Measurements from ENCODE around the gene NCAPD2. TPM values are rescaled to one million over a fixed set of nuclear protein-coding genes. Genes with fewer than 3 reads are reported as not detected.
"Not testable (repeated sequence)": the region's sequence is repeated elsewhere in the genome, so short reads cannot be mapped to it uniquely, and the experiment has no call there.

The NCAPD2 gene
- total RNA-seq, 2 donors from 2014 or later = 16.9 to 24.3 TPM

GRCh38 chr12:6556857-6557256 is 63.0 kb downstream of the NCAPD2 start:
- no peaks in the 10 kb centered on the region for H3K9me3 ChIP-seq (ENCODE audit: control insufficient read depth, low read length, poor library complexity, severe bottlenecking)
- H3K4me3 Mint-ChIP-seq = peak overlapping the region; percentile 94
- no peak for ATAC-seq
- no peak for DNase-seq
- no peaks in the 10 kb centered on the region for H3K36me3 Mint-ChIP-seq (ENCODE audit: low read depth)
- peaks cover 31% of the 10 kb centered on the region for H3K4me1 Mint-ChIP-seq
- peak overlapping the region; percentile 51 for H3K27ac Mint-ChIP-seq
- H3K27me3 Mint-ChIP-seq = no peaks in the 10 kb centered on the region

- peak overlapping the region; percentile 81 for H3K27ac Mint-ChIP-seq
Measured at GRCh38 chr12:6558014-6558760, 64.3 kb downstream of the NCAPD2 start.

GRCh38 chr12:6559500-6559899 is 65.6 kb downstream of the NCAPD2 start:
- DNase-seq (no peak), ATAC-seq (no peak)
- H3K36me3 Mint-ChIP-seq (ENCODE audit: low read depth) = peaks cover 3% of the 10 kb centered on the region
- H3K4me3 Mint-ChIP-seq = no peak overlapping the region
- no peaks in the 10 kb centered on the region for H3K27me3 Mint-ChIP-seq
- H3K9me3 ChIP-seq (ENCODE audit: control insufficient read depth, low read length, poor library complexity, severe bottlenecking) = no peaks in the 10 kb centered on the region
- H3K4me1 Mint-ChIP-seq = peaks cover 19% of the 10 kb centered on the region
- peak overlapping the region; percentile 81 for H3K27ac Mint-ChIP-seq

More at GRCh38 chr12:6558014-6558760, 64.3 kb downstream of the NCAPD2 start:
- not testable (repeated sequence) for H3K9me3 ChIP-seq (ENCODE audit: control insufficient read depth, low read length, poor library complexity, severe bottlenecking); H3K27me3 Mint-ChIP-seq; H3K4me3 Mint-ChIP-seq; H3K36me3 Mint-ChIP-seq (ENCODE audit: low read depth); DNase-seq
- H3K4me1 Mint-ChIP-seq = peaks cover 24% of the 10 kb centered on the region
- ATAC-seq = peak; percentile 21

- peak overlapping the region; percentile 11 for H3K27ac Mint-ChIP-seq
Measured at GRCh38 chr12:6560501-6561205, 66.8 kb downstream of the NCAPD2 start.

GRCh38 chr12:6562881-6563280 is 69.0 kb downstream of the NCAPD2 start:
- DNase-seq (no peak), ATAC-seq (no peak)
- H3K36me3 Mint-ChIP-seq (ENCODE audit: low read depth) = peaks cover 12% of the 10 kb centered on the region
- peaks cover 19% of the 10 kb centered on the region for H3K4me1 Mint-ChIP-seq
- no peaks in the 10 kb centered on the region for H3K9me3 ChIP-seq (ENCODE audit: control insufficient read depth, low read length, poor library complexity, severe bottlenecking)
- H3K27me3 Mint-ChIP-seq = no peaks in the 10 kb centered on the region
- H3K4me3 Mint-ChIP-seq = peak overlapping the region; percentile 57
- peak overlapping the region; percentile 88 for H3K27ac Mint-ChIP-seq

More at GRCh38 chr12:6560501-6561205, 66.8 kb downstream of the NCAPD2 start:
- no peaks in the 10 kb centered on the region for H3K27me3 Mint-ChIP-seq
- H3K4me3 Mint-ChIP-seq = no peak overlapping the region
- H3K9me3 ChIP-seq (ENCODE audit: control insufficient read depth, low read length, poor library complexity, severe bottlenecking) = no peaks in the 10 kb centered on the region
- peaks cover 3% of the 10 kb centered on the region for H3K36me3 Mint-ChIP-seq (ENCODE audit: low read depth)
- ATAC-seq (no peak), DNase-seq (no peak)
- peaks cover 12% of the 10 kb centered on the region for H3K4me1 Mint-ChIP-seq

- no peaks in the 10 kb centered on the region for H3K27me3 Mint-ChIP-seq
- H3K4me3 Mint-ChIP-seq = no peak overlapping the region
- DNase-seq = peak; percentile 43 to 60 (median 51)
- H3K27ac Mint-ChIP-seq = peak overlapping the region; percentile 88
- no peaks in the 10 kb centered on the region for H3K9me3 ChIP-seq (ENCODE audit: control insufficient read depth, low read length, poor library complexity, severe bottlenecking)
- ATAC-seq = peak; percentile 26
- H3K4me1 Mint-ChIP-seq = peaks cover 24% of the 10 kb centered on the region
- H3K36me3 Mint-ChIP-seq (ENCODE audit: low read depth) = peaks cover 14% of the 10 kb centered on the region
Measured at GRCh38 chr12:6563448-6564050, 69.6 kb downstream of the NCAPD2 start.

- peaks cover 18% of the 10 kb centered on the region for H3K36me3 Mint-ChIP-seq (ENCODE audit: low read depth)
- no peak for DNase-seq
- peak overlapping the region; percentile 100 for H3K4me3 Mint-ChIP-seq
- no peaks in the 10 kb centered on the region for H3K9me3 ChIP-seq (ENCODE audit: control insufficient read depth, low read length, poor library complexity, severe bottlenecking)
- no peak for ATAC-seq
- peak overlapping the region; percentile 99 for H3K27ac Mint-ChIP-seq
- H3K4me1 Mint-ChIP-seq = peaks cover 36% of the 10 kb centered on the region
- H3K27me3 Mint-ChIP-seq = no peaks in the 10 kb centered on the region
Measured at GRCh38 chr12:6567112-6567670, 73.3 kb downstream of the NCAPD2 start.

GRCh38 chr12:6569312-6569711 is 75.4 kb downstream of the NCAPD2 start:
- Mint-ChIP-seq H3K4me1 (peaks cover 29% of the 10 kb centered on the region), H3K27me3 (no peaks in the 10 kb centered on the region), H3K36me3 (ENCODE audit: low read depth) (peaks cover 17% of the 10 kb centered on the region), H3K4me3 (peak overlapping the region; percentile 59), H3K27ac (peak overlapping the region; percentile 99)
- DNase-seq = no peak
- ATAC-seq = no peak
- H3K9me3 ChIP-seq (ENCODE audit: control insufficient read depth, low read length, poor library complexity, severe bottlenecking) = no peaks in the 10 kb centered on the region

- ATAC-seq (no peak), DNase-seq (no peak)
- Mint-ChIP-seq H3K27ac (peak overlapping the region; percentile 99), H3K36me3 (ENCODE audit: low read depth) (peaks cover 17% of the 10 kb centered on the region), H3K4me3 (peak overlapping the region; percentile 59), H3K4me1 (peaks cover 29% of the 10 kb centered on the region), H3K27me3 (no peaks in the 10 kb centered on the region)
- H3K9me3 ChIP-seq (ENCODE audit: control insufficient read depth, low read length, poor library complexity, severe bottlenecking) = no peaks in the 10 kb centered on the region
Measured at GRCh38 chr12:6569786-6570185, 75.9 kb downstream of the NCAPD2 start.

GRCh38 chr12:6570264-6570887 is 76.5 kb downstream of the NCAPD2 start:
- no peaks in the 10 kb centered on the region for H3K27me3 Mint-ChIP-seq
- H3K9me3 ChIP-seq (ENCODE audit: control insufficient read depth, low read length, poor library complexity, severe bottlenecking) = no peaks in the 10 kb centered on the region
- DNase-seq (no peak), ATAC-seq (no peak)
- peaks cover 30% of the 10 kb centered on the region for H3K4me1 Mint-ChIP-seq
- H3K27ac Mint-ChIP-seq = peak overlapping the region; percentile 67
- peaks cover 17% of the 10 kb centered on the region for H3K36me3 Mint-ChIP-seq (ENCODE audit: low read depth)
- H3K4me3 Mint-ChIP-seq = peak overlapping the region; percentile 59

- DNase-seq (no peak), ATAC-seq (no peak)
- no peak overlapping the region for H3K4me3 Mint-ChIP-seq
- H3K27ac Mint-ChIP-seq = peak overlapping the region; percentile 88
- peaks cover 17% of the 10 kb centered on the region for H3K36me3 Mint-ChIP-seq (ENCODE audit: low read depth)
- H3K4me1 Mint-ChIP-seq = peaks cover 26% of the 10 kb centered on the region
- H3K9me3 ChIP-seq (ENCODE audit: control insufficient read depth, low read length, poor library complexity, severe bottlenecking) = no peaks in the 10 kb centered on the region
- no peaks in the 10 kb centered on the region for H3K27me3 Mint-ChIP-seq
Measured at GRCh38 chr12:6573001-6573400, 79.1 kb downstream of the NCAPD2 start.

- H3K27me3 Mint-ChIP-seq = no peaks in the 10 kb centered on the region
- H3K4me3 Mint-ChIP-seq = no peak overlapping the region
- peak overlapping the region; percentile 88 for H3K27ac Mint-ChIP-seq
- ATAC-seq (no peak), DNase-seq (no peak)
- H3K9me3 ChIP-seq (ENCODE audit: control insufficient read depth, low read length, poor library complexity, severe bottlenecking) = no peaks in the 10 kb centered on the region
- peaks cover 15% of the 10 kb centered on the region for H3K36me3 Mint-ChIP-seq (ENCODE audit: low read depth)
- H3K4me1 Mint-ChIP-seq = peaks cover 21% of the 10 kb centered on the region
Measured at GRCh38 chr12:6574576-6575295, 80.8 kb downstream of the NCAPD2 start.

All from T-helper 17 cell (primary cell).